Astrocyte of the cerebellum (primary cell): ENCODE measurements around the gene C1QL4.

Experiments
- DNase-seq: peaks from one replicate; pipeline ENCODE4 v3.0.0-alpha.2; 2011; ENCODE audit warnings: low read depth
- H3K4me3 ChIP-seq: 2 replicates; pipeline ENCODE4 v1.5.1; 2011; ENCODE audit warnings: mild to moderate bottlenecking, low read depth, low read length, moderate library complexity
- in situ Hi-C: cut with HindIII; loops from 2 replicates; pipeline ENCODE4 v1.10.0; 2017; ENCODE audit warnings: low sequenced_read_pairs
- TF ChIP-seq, protein P1 (sequence below): IDR thresholded peaks from 2 replicates; pipeline ENCODE4 v1.5.1; 2012; ENCODE audit warnings: low read length, low read depth, moderate library complexity, mild to moderate bottlenecking; ENCODE audit errors: missing control alignments

Gene C1QL4

DNA sequence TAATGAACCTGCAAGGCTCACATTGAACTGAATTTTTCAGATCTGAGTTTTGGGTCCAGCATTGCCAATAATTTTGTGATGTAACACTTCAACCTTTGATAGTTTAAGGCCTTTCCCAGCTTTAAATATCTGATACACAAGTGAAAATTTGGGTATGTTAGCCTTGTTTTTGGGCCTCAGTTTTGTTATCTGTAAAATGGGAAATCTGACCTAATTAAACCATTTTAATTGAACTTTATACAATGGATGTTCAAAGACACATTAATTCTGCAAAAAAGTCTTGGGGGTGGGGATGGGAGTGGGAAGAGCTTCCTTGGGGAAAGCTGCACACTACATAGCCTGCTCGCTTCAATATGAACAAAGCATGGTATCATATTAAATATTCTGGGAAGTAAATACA is 25.1 kb upstream of the C1QL4 start:
- in situ Hi-C loops = no loop called here
- TF ChIP-seq, protein P1, sequence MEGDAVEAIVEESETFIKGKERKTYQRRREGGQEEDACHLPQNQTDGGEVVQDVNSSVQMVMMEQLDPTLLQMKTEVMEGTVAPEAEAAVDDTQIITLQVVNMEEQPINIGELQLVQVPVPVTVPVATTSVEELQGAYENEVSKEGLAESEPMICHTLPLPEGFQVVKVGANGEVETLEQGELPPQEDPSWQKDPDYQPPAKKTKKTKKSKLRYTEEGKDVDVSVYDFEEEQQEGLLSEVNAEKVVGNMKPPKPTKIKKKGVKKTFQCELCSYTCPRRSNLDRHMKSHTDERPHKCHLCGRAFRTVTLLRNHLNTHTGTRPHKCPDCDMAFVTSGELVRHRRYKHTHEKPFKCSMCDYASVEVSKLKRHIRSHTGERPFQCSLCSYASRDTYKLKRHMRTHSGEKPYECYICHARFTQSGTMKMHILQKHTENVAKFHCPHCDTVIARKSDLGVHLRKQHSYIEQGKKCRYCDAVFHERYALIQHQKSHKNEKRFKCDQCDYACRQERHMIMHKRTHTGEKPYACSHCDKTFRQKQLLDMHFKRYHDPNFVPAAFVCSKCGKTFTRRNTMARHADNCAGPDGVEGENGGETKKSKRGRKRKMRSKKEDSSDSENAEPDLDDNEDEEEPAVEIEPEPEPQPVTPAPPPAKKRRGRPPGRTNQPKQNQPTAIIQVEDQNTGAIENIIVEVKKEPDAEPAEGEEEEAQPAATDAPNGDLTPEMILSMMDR = no peak
- no peak for DNase-seq
- no peak overlapping the region for H3K4me3 ChIP-seq

DNA sequence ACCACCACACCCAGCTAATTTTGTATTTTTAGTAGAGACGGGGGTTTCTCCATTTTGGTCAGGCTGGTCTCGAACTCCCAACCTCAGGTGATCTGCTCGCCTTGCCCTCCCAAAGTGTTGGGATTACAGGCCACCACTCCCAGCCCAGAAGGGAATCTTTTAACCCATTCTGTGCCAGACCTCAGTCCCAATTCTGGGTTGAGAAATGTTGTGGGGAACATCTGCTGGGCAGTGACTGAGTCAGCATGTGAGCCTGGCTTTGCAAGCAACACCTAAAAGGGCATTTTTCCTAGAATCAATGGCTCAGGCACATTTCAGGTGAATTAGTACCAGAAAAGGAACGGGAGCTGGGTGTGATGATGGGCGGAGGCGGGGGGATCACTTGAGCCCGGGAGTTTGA is 22.7 kb upstream of the C1QL4 start:
- no peak for DNase-seq
- no peak overlapping the region for H3K4me3 ChIP-seq
- in situ Hi-C loops = no loop called here
- TF ChIP-seq, protein P1 = no peak

DNA sequence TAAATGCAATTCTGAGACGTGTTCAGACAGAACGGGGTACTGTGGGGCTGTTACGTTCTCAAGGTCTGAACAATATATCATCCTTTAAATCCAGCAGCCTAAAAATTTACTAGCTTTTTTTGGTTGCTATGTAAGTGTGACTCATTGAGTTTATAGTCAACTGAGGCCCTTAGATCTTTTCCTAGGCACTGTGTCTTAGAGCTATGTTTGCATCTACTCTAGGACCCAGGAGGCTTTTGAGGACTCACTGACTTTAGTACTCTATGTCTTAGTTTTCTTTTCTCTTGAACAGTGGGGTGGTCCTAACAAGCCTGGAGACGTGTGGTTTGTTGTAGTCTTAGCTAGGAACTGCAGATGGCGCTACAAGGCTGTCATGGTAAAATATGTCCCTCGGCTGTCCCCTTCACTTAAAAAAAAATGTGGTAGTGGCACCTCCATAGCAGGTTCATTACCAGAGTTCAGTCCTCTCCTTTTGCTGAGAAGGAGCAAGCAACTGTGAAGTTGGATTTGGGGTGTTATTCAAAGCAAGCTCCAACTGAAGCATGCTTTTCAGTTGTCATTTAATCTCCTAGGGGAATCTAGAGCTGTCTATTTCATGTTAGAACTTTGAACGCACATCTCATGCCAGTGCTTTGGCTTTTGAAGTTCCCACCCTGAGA is 21.6 kb upstream of the C1QL4 start:
- no peak overlapping the region for H3K4me3 ChIP-seq
- TF ChIP-seq, protein P1 = peak; percentile 85
- in situ Hi-C loops = no loop called here
- DNase-seq = peak; percentile 58

DNA sequence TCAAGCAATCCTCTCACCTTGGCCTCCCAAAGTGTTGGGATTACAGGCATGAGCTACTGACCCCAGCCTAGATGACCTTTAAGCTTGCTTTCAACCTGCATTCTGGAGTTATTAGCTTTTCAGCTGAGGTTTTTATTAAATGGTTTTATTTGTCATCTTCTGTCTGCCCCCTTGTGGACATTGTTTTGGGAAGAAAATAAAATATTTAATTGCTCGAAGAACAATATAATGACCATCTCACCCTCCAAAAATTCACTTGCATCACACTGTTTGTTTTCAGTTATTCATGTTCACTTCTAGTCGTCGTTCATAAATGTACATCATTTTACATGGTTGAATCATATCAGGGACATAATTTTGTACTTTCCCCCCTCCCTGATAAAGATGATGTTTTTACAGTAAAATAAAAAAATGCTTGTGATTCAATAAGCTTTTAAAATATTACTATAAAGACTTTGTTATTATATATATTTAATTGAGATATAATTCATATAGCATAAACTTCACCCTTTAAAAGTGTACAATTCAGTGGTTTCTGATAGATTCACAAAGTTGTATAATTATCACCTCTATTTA is 20.2 kb upstream of the C1QL4 start:
- no peak overlapping the region for H3K4me3 ChIP-seq
- in situ Hi-C loops = no loop called here
- DNase-seq = no peak
- TF ChIP-seq, protein P1 = peak; percentile 23

DNA sequence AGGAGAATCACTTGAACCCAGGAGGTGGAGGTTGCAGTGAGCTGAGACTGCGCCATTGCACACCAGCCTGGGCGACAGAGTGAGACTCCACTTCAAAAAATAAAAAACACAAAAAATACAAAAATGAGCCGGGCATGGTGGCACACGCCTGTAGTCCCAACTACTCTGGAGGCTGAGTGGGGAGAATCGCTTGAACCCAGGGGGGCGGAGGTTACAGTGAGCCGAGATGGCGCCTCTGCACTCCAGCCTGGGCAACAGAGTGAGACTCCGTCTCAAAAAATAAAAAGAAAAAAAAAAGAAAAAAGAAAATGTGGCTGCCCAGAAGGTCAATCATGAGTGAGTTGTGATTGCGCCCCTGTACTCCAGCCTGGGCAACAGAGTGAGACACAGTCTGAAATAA is 18.9 kb upstream of the C1QL4 start:
- in situ Hi-C loops = no loop called here
- DNase-seq = no peak
- H3K4me3 ChIP-seq = no peak overlapping the region
- TF ChIP-seq, protein P1 = no peak

DNA sequence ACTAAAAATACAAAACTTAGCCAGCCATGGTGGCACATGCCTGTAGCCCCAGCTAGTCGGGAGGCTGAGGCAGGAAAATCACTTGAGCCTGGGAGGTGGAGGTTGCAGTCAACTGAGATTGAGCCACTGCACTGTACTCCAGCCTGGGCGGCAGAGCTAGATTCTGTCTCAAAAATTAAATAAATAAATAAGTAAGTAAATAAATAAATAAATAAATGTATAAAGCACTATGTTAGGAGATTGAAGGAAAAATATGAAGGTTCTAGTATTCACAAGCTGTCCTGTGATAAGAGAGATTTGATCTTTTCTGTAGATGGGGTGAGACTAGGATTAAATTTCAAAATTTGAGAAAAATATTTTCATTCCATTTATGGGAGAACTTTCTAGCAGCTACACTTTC is 15.4 kb upstream of the C1QL4 start:
- DNase-seq = no peak
- TF ChIP-seq, protein P1 = no peak
- in situ Hi-C loops = no loop called here
- H3K4me3 ChIP-seq = no peak overlapping the region
